SK-N-MC (cell line): ENCODE measurements around the gene RNF103.

Experiments
- EZH2 ChIP-seq: fragments of 200-600 bp; sonication (generic); IDR thresholded peaks from one replicate; pipeline ENCODE4 v1.6.1; 2017; ENCODE audit warnings: antibody characterized with exemption
- FOXP2 ChIP-seq: optimal IDR thresholded peaks from 2 replicates; pipeline ENCODE3; 2011; ENCODE audit warnings: mild to moderate bottlenecking, moderate library complexity; ENCODE audit not compliant: insufficient read depth; ENCODE audit errors: extremely low read length, control extremely low read depth
- POLR2AphosphoS5 ChIP-seq: IDR thresholded peaks from 2 replicates; pipeline ENCODE4 v1.6.1; 2012; ENCODE audit warnings: mild to moderate bottlenecking, low read depth, low read length, borderline replicate concordance

- TF ChIP-seq EZH2 (no peak), FOXP2 (no peak), POLR2AphosphoS5 (no peak)
Measured at GRCh38 chr2:86557836-86558235, 65.8 kb downstream of the RNF103 start.
